LNCaP clone FGC (cell line): Measurements from ENCODE around the gene CCL5.

Experiments used
- DNase-seq: peaks from one replicate; pipeline ENCODE4 v3.0.0-alpha.2; 2011; ENCODE audit warnings: low read depth
- H3K4me3 ChIP-seq: 2 replicates; pipeline ENCODE4 v1.5.1; 2011; ENCODE audit warnings: mild to moderate bottlenecking, low read depth, low read length, control low read depth
- TF ChIP-seq, protein P1 (sequence below): IDR thresholded peaks from 2 replicates; pipeline ENCODE4 v1.5.1; 2012; ENCODE audit warnings: mild to moderate bottlenecking; ENCODE audit not compliant: control insufficient read depth, insufficient read depth; ENCODE audit errors: extremely low read depth

Gene CCL5

DNA sequence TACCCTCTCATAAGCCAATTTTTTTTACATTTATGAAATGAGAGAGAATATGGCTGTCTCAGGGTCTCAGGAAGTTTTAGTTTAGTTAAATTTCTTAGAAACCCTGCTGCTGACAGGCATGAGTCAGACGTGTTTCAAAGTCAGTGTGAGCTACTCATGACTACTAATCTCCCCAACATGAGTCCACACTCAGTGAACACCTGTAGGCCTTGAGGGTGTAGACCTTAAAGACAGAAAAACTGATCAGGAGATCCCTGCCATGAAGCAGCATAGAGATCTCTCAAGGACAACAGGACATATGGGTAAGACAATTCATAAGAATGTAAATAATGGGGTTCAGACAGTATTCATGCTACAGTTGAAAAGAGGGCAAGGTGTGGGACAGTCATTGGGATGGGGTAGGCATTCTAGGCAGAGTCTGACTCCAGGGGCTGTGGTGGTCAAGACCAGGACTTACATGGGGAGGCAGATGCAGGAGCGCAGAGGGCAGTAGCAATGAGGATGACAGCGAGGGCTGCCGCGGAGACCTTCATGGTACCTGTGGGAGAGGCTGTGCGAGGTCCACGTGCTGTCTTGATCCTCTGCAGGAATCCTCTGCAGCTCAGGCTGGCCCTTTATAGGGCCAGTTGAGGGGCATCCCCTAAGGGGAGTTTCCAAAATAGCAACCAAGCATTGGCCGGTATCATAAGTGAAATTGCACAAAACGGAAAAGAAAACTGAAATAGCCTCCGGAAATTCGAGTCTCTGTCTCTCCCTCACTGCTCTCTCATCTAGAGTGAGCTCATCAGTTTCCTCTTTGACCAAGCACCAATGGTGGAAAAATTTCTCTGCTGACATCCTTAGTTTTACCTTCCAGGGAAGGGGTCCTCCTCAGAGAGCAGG, at the start of gene CCL5:
CCL5 (minus strand) TSS at position 588 of the 882 bp plus-strand sequence.
- no peak for DNase-seq
- TF ChIP-seq, protein P1, sequence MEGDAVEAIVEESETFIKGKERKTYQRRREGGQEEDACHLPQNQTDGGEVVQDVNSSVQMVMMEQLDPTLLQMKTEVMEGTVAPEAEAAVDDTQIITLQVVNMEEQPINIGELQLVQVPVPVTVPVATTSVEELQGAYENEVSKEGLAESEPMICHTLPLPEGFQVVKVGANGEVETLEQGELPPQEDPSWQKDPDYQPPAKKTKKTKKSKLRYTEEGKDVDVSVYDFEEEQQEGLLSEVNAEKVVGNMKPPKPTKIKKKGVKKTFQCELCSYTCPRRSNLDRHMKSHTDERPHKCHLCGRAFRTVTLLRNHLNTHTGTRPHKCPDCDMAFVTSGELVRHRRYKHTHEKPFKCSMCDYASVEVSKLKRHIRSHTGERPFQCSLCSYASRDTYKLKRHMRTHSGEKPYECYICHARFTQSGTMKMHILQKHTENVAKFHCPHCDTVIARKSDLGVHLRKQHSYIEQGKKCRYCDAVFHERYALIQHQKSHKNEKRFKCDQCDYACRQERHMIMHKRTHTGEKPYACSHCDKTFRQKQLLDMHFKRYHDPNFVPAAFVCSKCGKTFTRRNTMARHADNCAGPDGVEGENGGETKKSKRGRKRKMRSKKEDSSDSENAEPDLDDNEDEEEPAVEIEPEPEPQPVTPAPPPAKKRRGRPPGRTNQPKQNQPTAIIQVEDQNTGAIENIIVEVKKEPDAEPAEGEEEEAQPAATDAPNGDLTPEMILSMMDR: no peak
- no peak within 1 kb of the TSS for H3K4me3 ChIP-seq

DNA sequence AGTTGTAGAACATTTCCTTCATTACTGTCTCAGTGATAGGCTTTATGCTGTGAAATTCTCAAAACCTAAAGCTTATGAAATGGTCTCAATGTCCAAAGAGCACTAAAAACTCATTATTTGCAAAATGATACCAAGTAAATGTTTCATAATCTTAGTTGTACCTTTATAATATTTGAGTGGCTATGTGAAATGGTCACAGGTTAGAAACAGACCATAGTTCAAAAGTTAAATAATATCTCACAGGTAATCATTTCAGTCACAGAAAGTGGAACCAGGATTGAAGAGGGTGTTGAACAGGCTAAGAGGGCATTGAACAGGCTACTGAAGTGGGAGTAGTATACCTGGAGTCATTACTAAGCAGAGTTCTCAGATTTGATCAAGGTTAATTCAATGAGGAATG, 47.6 kb upstream of the CCL5 start:
- TF ChIP-seq, protein P1: no peak
- no peak for DNase-seq
- H3K4me3 ChIP-seq: no peak overlapping the region

DNA sequence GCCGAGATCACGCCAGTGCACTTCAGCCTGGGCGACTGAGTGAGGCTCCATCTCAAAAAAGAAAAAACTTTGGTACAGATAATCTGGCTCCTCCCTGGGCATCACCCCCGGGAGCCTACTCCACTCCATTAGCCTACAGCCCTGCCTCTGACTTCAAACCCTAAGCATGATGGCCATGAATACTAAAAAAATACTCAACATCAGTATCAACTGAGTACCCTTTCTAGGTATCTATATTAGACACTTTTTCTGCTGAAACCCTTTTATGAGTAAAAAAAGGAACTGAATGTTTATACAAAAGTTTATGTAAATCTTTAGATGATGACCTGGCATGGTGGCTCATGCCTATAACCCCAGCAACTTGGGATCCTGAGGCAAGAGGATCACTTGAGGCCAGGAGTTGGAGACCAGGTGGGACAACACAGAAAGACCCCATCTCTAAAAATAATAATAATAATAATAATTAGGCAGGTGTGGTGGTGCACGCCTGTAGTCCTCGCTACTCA, 43.5 kb upstream of the CCL5 start:
- DNase-seq: no peak
- no peak overlapping the region for H3K4me3 ChIP-seq
- TF ChIP-seq, protein P1: no peak

DNA sequence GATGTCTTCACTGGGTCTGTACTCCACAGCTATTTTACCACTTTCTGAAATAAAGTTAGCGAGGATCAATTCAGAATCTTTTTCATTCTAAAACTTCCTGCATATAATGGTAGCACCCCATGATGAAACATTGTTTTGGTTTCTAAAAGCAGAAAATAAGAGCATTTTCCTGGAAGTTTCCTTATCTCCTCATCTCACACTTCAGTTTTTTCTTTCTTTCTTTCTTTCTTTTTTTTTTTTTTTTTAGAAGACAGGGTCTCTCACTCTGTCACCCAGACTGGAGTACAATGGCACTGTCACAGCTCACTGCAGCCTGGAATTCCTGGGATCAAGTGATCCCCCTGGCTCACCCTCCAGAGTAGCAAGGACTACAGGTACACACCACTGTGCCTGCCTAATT, 40.1 kb upstream of the CCL5 start:
- no peak overlapping the region for H3K4me3 ChIP-seq
- no peak for DNase-seq
- TF ChIP-seq, protein P1: no peak

DNA sequence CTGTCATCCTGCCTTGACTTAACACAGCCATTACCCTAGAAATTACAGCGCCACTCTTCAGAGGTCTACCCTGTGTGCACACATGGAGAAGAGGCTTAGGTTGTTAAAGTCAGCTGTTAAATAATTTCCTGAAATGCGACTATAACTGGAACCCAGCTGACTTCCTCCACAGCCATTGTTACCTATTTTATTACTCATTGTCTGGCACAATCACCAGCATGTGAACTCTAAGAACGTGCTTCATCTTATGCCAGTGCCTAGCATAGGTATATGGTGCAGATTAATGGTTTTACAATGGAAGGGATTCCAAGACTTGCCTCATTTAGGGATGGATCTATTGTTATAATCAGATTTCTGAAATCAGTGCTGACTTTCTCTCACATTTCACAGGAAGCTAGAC, 38.5 kb upstream of the CCL5 start:
- peak; percentile 10 for DNase-seq
- TF ChIP-seq, protein P1: no peak
- no peak overlapping the region for H3K4me3 ChIP-seq

DNA sequence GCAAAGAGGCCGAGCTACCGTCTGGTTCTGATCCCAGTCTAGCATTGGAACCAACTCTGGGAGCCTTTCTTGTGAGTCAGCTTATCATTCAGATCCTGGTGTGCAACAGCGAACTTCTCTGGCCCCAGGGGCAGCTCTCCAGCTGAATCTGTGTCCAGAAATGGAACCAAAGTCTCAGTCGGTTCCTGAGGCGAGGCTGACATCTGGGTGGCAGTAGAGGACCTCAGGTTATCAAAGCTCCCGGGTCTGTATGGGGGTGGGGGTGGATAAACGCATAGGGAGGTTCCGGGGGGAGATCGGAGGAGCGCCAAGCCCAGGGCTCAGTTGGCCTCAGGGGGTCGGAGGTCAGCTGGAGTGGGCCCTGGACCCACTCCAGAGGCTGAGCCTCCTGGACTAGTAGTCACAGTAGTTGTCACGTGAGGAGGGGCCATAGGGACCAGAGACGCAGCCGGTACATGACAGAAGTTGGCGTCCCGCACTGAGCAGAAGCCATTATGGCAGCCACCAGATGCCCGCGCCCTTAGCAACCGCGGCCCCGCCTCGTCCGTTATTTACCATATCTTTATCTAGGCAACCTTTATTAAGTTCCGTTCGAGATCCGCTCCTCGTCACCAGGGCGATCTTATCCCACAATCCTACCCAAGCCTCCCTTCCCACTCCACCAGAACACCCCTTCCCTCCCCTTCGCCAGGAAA, 37.5 kb upstream of the CCL5 start:
- DNase-seq: no peak
- H3K4me3 ChIP-seq: no peak overlapping the region
- TF ChIP-seq, protein P1: no peak
